CD4-positive, alpha-beta T cell treated with Interferon gamma for 1 hour (primary cell): ENCODE results near the gene ICAM1.
A peak's percentile ranks its signal among the peaks of the same experiment; 100 is the strongest.
"Not testable (repeated sequence)": the region's sequence is repeated elsewhere in the genome, so short reads cannot be mapped to it uniquely, and the experiment has no call there.

ENCODE experiments used
- DNase-seq: peaks from one replicate; pipeline ENCODE4 v3.0.0-alpha.2; 2020

The ICAM1 gene

GRCh38 chr19:10279737-10280442 lies 9.0 kb downstream of the ICAM1 start:
- no peak for DNase-seq

GRCh38 chr19:10282043-10282442 lies 11.1 kb downstream of the ICAM1 start:
- not testable (repeated sequence) for DNase-seq

GRCh38 chr19:10283301-10284064 lies 12.6 kb downstream of the ICAM1 start:
- no peak for DNase-seq

- DNase-seq, result no peak
Measured at GRCh38 chr19:10284065-10284959, 13.4 kb downstream of the ICAM1 start.

GRCh38 chr19:10284960-10285278 lies 14.0 kb downstream of the ICAM1 start:
- DNase-seq, result no peak

- no peak for DNase-seq
Measured at GRCh38 chr19:10285393-10285792, 14.5 kb downstream of the ICAM1 start.

GRCh38 chr19:10286803-10287737 lies 16.1 kb downstream of the ICAM1 start, which contains the start of gene ICAM4:
Gene ICAM4, plus strand, starts transcription at chr19:10286955. Its CDS starts 58 bp downstream, at chr19:10287013.
- peak; percentile 53 for DNase-seq

GRCh38 chr19:10288662-10289166 lies 17.8 kb downstream of the ICAM1 start:
- no peak for DNase-seq

- peak; percentile 64 for DNase-seq
Measured at GRCh38 chr19:10289167-10289835, 18.4 kb downstream of the ICAM1 start.

GRCh38 chr19:10289836-10290356 lies 19.0 kb downstream of the ICAM1 start, which contains the start of gene ICAM5:
Gene ICAM5, plus strand, starts transcription at chr19:10289952. Its CDS starts 92 bp downstream, at chr19:10290044.
- no peak for DNase-seq

- DNase-seq, result no peak
Measured at GRCh38 chr19:10290357-10290875, 19.5 kb downstream of the ICAM1 start.

- peak; percentile 59 for DNase-seq
Measured at GRCh38 chr19:10290876-10291553, 20.1 kb downstream of the ICAM1 start.

GRCh38 chr19:10291554-10292205 lies 20.8 kb downstream of the ICAM1 start:
- no peak for DNase-seq

GRCh38 chr19:10292206-10292788 lies 21.4 kb downstream of the ICAM1 start:
- DNase-seq, result peak; percentile 74

- DNase-seq, result no peak
Measured at GRCh38 chr19:10292789-10293636, 22.1 kb downstream of the ICAM1 start.

GRCh38 chr19:10293637-10294367 lies 22.9 kb downstream of the ICAM1 start:
- no peak for DNase-seq

- no peak for DNase-seq
Measured at GRCh38 chr19:10294368-10294697, 23.4 kb downstream of the ICAM1 start.
